Vagina (tissue), 2 donors: ENCODE results near the gene GABARAPL2.

Experiments used
- POLR2A ChIP-seq, 2 donors: fragments of 450-650 bp; IDR thresholded peaks; one replicate each; pipeline ENCODE4 v1.6.1; 2017; ENCODE audit warnings: antibody characterized with exemption in 2 of 2, mild to moderate bottlenecking in 2 of 2, moderate library complexity in 2 of 2
- TF ChIP-seq, protein P1 (sequence below), 3 experiments: fragments of 450-650 bp in 2 of 3; fragments of 200-600 bp in 1 of 3; sonication (generic) in 1 of 3; IDR thresholded peaks; one replicate each; pipeline ENCODE4 v1.5.1; 2017 to 2019; ENCODE audit warnings: antibody characterized with exemption in 3 of 3, mild to moderate bottlenecking in 2 of 3, moderate library complexity in 2 of 3

DNA sequence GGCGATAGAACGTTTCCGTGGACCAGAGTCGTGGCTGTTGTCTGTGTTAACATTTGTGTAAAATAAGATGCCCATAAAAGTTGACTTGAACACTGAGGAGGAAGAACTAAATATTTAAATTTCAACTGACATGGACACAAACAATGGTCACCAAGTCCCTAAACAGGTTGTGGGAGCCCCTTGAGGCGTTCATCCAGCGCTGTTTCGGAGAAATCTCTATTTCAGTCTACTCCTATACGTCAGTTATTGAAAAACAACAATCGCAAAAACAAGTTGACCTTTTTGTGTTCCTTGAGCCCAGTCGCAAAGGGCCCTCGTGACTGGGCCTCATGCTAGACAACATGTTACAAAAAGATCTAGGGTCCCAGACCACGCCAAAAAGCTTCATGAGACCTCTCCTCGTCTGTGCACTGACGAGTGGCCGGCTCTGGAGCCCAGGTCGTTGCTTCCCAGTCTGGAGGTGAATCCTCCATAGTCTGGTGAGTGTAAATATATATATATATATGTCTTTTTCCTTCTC is 9.7 kb upstream of the GABARAPL2 start:
- no peak for TF ChIP-seq POLR2A (IDR thresholded peaks at IDR 0.05)
- TF ChIP-seq, protein P1, sequence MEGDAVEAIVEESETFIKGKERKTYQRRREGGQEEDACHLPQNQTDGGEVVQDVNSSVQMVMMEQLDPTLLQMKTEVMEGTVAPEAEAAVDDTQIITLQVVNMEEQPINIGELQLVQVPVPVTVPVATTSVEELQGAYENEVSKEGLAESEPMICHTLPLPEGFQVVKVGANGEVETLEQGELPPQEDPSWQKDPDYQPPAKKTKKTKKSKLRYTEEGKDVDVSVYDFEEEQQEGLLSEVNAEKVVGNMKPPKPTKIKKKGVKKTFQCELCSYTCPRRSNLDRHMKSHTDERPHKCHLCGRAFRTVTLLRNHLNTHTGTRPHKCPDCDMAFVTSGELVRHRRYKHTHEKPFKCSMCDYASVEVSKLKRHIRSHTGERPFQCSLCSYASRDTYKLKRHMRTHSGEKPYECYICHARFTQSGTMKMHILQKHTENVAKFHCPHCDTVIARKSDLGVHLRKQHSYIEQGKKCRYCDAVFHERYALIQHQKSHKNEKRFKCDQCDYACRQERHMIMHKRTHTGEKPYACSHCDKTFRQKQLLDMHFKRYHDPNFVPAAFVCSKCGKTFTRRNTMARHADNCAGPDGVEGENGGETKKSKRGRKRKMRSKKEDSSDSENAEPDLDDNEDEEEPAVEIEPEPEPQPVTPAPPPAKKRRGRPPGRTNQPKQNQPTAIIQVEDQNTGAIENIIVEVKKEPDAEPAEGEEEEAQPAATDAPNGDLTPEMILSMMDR (IDR thresholded peaks at IDR 0.05) = no peak
